IMR-90 (cell line): ENCODE measurements around the gene L3HYPDH. TPM values are rescaled to one million over a fixed set of nuclear protein-coding genes. Genes with fewer than 3 reads are reported as not detected.

Source experiments
- RFX5 ChIP-seq: IDR thresholded peaks from 2 replicates; pipeline ENCODE4 v1.8.0; 2012; ENCODE audit warnings: low read depth, mild to moderate bottlenecking, low read length, moderate library complexity
- polyA plus RNA-seq, 3 experiments: library from polyadenylated mRNA; depleted of rRNA; stranded (reverse); fragments of >200 nt; gene quantifications; 2 replicates each; pipeline ENCODE4 v1.2.3, GENCODE V29; 2012; ENCODE audit warnings: low replicate concordance in 1 of 3
- total RNA-seq: library from RNA; depleted of rRNA; stranded (reverse); fragments of >200 nt; gene quantifications from 2 replicates; pipeline ENCODE4 v1.2.3, GENCODE V29; 2012
- TF ChIP-seq, protein P1 (sequence below): fragments of 150-350 bp; IDR thresholded peaks from 2 replicates; pipeline ENCODE4 v1.6.1; 2017; ENCODE audit warnings: mild to moderate bottlenecking, antibody characterized with exemption, low read length, low read depth

L3HYPDH gene
- total and polyA plus RNA-seq, 2 of the 4 experiments (the other 2 are of a cell fraction): 40.9 to 49.1 TPM

DNA sequence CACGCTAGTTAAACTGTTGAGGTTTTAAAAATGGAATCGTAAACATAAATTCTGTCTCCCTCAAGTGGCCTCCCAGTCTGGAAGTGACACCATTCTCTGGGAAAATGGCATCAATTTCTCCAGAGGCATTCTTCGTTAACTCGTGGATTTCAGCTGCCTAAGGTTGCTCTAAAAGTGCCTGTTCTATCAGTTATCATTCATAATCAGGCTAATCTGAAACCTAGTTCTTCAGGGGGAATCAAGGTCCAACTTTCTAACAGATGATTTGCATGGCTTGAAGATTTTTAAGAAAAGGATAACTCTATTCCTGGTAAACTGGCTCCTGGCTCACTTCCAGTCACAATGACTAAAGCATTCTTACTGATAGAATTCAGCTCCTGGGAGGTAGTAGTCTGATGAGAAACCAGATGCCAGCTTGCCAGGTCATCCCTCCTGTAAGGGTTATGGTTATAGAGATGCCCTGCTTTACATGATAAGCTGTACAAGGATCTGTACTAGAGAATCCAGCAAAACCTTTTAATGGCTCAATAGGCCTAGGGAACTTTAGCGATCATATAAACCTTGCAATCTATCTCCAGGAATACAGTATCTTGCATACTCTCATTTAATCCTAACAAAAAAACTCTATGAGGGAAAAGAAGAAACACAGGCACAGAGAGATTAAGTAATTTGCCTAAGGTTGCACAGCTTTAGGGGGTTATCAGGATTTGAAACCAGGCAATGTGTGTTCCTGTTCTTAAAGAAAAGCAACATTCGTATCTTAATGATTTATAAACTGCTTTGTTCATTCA is 1.5 kb downstream of the L3HYPDH start (continued):
- TF ChIP-seq, protein P1, sequence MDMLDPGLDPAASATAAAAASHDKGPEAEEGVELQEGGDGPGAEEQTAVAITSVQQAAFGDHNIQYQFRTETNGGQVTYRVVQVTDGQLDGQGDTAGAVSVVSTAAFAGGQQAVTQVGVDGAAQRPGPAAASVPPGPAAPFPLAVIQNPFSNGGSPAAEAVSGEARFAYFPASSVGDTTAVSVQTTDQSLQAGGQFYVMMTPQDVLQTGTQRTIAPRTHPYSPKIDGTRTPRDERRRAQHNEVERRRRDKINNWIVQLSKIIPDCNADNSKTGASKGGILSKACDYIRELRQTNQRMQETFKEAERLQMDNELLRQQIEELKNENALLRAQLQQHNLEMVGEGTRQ: no peak
- TF ChIP-seq RFX5: no peak
